ENCODE results near the gene SH3BP1.
"Not testable (repeated sequence)": the region's sequence is repeated elsewhere in the genome, so short reads cannot be mapped to it uniquely, and the experiment has no call there.

Gene SH3BP1

GRCh38 chr22:37680191-37680851 is 40.9 kb downstream of the SH3BP1 start:
- DNase-seq: no peak

GRCh38 chr22:37681001-37681424 is 41.5 kb downstream of the SH3BP1 start:
- no peak for DNase-seq

- DNase-seq: peak; percentile 71
These were observed 42.1 kb downstream of the SH3BP1 start for GRCh38 chr22:37681556-37682049.

GRCh38 chr22:37684803-37685615 is 45.5 kb downstream of the SH3BP1 start:
- no peak for DNase-seq

- peak; percentile 82 for DNase-seq
These were observed 46.8 kb downstream of the SH3BP1 start, which contains the start of gene NOL12 for GRCh38 chr22:37686002-37686982. Gene NOL12 (plus strand): TSS chr22:37686343. CDS start chr22:37686393, 50 bp downstream.

GRCh38 chr22:37690407-37690806 is 50.9 kb downstream of the SH3BP1 start:
- DNase-seq: no peak

GRCh38 chr22:37690901-37691504 is 51.5 kb downstream of the SH3BP1 start:
- no peak for DNase-seq

- no peak for DNase-seq
These were observed 53.3 kb downstream of the SH3BP1 start for GRCh38 chr22:37692627-37693285.

- not testable (repeated sequence) for DNase-seq
These were observed 54.7 kb downstream of the SH3BP1 start for GRCh38 chr22:37694131-37694530.

- DNase-seq: not testable (repeated sequence)
These were observed 56.8 kb downstream of the SH3BP1 start for GRCh38 chr22:37696260-37696656.

GRCh38 chr22:37696657-37697537 is 57.4 kb downstream of the SH3BP1 start, which contains the start of gene TRIOBP:
Gene TRIOBP (plus strand): TSS chr22:37697048. CDS start chr22:37701366, 4,318 bp downstream.
- peak; percentile 85 for DNase-seq

GRCh38 chr22:37697538-37697835 is 58.0 kb downstream of the SH3BP1 start:
- DNase-seq: no peak

- no peak for DNase-seq
These were observed 61.8 kb downstream of the SH3BP1 start for GRCh38 chr22:37701141-37701786.

- no peak for DNase-seq
These were observed 64.4 kb downstream of the SH3BP1 start for GRCh38 chr22:37703906-37704305.

- DNase-seq: no peak
These were observed 65.2 kb downstream of the SH3BP1 start for GRCh38 chr22:37704645-37705044.

GRCh38 chr22:37705205-37705604 is 65.7 kb downstream of the SH3BP1 start:
- DNase-seq: no peak

Data from CD4-positive, alpha-beta T cell treated with Interleukin-4 for 4 hours (primary cell).